ENCODE measurements around the gene GNA12.
A peak's percentile ranks its signal among the peaks of the same experiment; 100 is the strongest.

GNA12 gene

DNA sequence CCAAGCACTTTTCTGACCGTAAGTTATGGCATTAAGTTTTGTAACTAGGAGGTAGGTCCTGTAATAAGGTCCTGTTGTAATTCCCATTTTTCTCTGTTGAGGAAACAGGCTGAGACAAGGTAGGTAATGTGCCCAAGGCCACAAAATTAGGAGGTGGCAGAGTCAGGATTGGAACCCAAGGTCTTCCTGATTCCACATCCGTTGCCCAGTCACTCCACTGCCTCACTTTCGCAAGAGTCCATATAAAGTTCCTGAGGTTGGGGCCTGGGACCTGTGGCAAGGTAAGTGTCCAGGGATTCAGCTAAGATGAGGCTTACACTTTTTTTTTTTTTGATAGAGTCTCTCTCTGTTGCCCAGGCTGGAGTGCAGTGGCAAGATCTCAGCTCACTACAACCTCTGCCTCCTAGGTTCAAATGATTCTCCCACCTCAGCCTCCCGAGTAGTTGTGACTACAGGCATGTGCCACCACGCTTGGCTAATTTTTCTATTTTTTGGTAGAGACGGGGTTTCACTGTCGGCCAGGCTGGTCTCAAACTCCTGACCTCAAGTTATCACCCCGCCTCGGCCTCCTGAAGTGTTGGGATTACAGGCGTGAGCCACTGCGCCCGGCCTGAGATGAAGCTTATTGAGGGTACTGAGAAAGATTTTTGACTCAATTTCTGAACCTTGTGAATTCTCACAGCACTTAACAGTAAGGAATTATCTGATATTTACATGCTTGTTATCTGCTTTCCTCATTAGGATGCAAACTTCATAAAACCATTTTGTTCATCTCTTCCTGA, 20.3 kb upstream of the GNA12 start:
- no peak for DNase-seq (ENCODE audit: low spot score)
- TF ChIP-seq, protein P1, sequence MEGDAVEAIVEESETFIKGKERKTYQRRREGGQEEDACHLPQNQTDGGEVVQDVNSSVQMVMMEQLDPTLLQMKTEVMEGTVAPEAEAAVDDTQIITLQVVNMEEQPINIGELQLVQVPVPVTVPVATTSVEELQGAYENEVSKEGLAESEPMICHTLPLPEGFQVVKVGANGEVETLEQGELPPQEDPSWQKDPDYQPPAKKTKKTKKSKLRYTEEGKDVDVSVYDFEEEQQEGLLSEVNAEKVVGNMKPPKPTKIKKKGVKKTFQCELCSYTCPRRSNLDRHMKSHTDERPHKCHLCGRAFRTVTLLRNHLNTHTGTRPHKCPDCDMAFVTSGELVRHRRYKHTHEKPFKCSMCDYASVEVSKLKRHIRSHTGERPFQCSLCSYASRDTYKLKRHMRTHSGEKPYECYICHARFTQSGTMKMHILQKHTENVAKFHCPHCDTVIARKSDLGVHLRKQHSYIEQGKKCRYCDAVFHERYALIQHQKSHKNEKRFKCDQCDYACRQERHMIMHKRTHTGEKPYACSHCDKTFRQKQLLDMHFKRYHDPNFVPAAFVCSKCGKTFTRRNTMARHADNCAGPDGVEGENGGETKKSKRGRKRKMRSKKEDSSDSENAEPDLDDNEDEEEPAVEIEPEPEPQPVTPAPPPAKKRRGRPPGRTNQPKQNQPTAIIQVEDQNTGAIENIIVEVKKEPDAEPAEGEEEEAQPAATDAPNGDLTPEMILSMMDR (IDR thresholded peaks at IDR 0.05; ENCODE audit: extremely low read depth, missing control alignments): no peak

DNA sequence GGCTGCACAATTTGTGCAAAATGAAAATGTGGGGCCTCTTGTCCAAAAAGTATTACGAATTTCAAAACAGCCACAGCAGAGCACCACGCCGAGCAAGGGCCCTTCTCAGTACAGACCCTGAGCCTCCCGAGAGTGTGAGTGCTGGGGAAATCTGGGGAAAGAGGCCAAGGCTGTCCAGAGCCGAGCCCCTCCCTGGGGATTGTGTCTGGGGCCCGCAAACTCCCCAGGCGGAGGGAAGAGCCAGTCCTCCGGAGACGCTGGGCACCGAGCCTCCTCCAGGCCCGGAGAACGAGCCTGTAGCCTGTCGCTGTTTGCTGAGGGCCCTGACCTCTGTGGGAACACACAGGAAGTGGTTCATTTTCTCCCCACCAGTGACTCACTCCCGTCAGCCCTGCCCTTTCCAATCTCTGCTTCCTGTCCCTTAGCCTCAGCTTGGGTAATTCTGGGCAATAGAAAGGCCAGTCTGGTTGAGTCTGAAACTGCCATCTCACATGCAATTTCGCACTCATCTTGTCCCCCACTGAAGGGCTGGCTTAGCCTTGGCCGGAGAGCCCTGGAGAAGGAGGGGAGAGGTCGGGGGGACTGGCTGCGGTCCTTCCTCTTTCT, 19.5 kb upstream of the GNA12 start:
- DNase-seq (ENCODE audit: low spot score): peak; percentile 82
- TF ChIP-seq, protein P1 (IDR thresholded peaks at IDR 0.05; ENCODE audit: extremely low read depth, missing control alignments): no peak

DNA sequence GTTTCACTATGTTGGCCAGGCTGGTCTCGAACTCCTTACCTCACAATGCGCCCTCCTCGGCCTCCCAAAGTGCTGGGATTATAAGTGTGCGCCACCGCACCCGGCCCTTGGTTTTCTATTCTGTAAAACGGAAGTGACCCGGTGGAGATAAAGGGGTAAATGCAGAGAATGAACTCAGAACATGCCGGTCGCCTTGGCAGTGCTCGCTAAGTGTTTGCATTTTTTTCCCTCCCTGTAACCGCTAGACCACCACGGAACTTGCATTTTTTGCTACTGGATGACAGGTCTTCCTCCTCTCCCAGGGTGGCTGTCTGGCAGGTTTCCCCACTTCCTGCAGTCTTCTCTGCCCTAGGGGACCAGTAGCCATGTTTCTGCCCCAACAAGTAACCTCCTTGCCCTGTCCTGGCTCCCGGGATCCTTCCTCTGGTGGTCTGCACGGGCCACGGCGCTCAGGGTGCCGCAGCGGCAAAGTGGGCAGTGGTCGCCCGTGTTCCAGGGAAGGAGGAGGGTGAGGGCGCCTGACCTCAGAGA, 18.8 kb upstream of the GNA12 start:
- TF ChIP-seq, protein P1 (IDR thresholded peaks at IDR 0.05; ENCODE audit: extremely low read depth, missing control alignments): no peak
- DNase-seq (ENCODE audit: low spot score): no peak

DNA sequence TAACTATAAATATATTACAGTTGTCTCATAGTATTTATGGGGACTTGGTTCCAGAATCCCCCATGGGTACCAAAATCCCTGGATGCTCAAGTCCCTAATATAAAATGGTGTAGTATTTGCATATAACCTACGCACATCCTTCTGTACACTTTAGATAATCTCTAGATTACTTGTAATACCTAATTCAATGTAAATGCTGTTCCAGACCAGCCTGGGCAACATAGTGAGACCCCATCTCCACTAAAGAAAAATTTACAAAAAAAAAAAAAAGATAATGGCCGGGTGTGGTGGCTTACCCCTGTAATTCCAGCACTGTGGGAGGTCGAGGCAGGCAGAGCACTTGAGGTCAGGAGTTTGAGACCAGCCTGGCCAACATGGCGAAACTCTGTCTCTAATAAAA, 17.4 kb upstream of the GNA12 start:
- no peak for DNase-seq (ENCODE audit: low spot score)
- TF ChIP-seq, protein P1 (IDR thresholded peaks at IDR 0.05; ENCODE audit: extremely low read depth, missing control alignments): no peak

DNA sequence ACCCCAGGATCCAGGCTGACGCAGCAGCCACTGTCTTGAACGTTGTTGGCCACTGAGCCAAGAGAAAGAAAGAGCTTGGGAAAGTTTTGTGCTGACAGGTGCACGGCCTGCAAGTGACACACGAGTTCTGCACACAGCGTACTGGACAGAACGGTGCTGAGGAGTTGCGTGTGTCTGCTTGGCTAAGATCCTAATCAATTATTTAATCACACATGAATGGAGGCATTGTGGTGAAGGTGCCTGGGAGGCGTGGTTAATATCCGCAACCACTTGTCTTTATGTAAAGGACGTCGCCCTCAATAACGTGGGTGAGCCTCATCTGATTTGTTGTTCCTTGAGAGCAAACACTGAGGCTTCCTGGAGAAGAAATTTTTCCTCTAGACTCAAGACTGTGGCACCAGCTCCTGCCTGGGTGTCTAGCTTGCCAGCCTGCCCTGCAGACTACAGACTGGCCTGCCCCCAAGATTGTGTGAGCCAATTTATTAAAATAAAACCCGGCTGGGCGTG, 16.6 kb upstream of the GNA12 start:
- TF ChIP-seq, protein P1 (IDR thresholded peaks at IDR 0.05; ENCODE audit: extremely low read depth, missing control alignments): no peak
- no peak for DNase-seq (ENCODE audit: low spot score)

DNA sequence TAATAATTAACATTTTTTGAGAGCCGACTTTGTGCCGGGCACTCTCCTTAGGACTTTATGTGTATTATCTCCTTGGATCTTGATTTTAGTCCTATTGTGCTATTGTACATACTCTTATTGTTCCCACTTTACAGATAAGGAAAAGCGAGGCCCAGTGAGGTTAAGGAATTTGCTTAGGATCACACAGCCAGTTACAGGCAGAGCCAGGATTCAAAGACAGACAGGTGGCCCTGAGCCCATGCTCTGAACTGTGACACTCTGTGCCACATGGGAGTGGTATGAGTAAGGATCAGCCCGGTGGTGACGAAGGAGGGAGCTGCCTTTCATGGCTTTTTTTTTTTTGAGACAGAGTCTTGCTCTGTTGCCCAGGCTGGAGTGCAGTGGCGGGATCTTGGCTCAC, 15.8 kb upstream of the GNA12 start:
- TF ChIP-seq, protein P1 (IDR thresholded peaks at IDR 0.05; ENCODE audit: extremely low read depth, missing control alignments): no peak
- no peak for DNase-seq (ENCODE audit: low spot score)

DNA sequence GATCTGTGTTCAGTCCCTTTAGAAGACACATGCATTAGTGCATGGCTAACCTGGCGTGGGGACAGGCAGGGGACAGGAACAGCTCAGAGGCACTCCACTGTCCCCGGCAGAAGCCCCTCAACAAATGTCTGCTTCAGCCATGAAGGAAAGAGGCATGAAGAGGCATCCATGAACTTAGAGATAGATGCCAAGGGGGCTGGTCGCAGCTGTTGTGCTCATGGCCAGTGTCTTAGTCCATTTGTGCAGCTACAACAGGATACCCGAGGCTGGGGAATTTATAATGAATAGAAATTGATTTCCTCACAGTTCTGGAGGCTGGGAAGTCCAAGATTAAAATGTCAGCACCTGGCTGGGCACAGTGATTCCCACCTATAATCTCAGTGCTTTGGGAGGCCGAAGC, 14.5 kb upstream of the GNA12 start:
- TF ChIP-seq, protein P1 (IDR thresholded peaks at IDR 0.05; ENCODE audit: extremely low read depth, missing control alignments): no peak
- no peak for DNase-seq (ENCODE audit: low spot score)
